Measurements from ENCODE around the gene PLK3. TPM values are rescaled to one million over a fixed set of nuclear protein-coding genes. Genes with fewer than 3 reads are reported as not detected.

Gene PLK3
- total and polyA plus RNA-seq, 9 of the 15 experiments (the other 6 are each of a cell fraction or from before 2014, with no cell fraction given) = 0.52 to 22.7 (median 11.0) TPM

- TF ChIP-seq, protein P1, sequence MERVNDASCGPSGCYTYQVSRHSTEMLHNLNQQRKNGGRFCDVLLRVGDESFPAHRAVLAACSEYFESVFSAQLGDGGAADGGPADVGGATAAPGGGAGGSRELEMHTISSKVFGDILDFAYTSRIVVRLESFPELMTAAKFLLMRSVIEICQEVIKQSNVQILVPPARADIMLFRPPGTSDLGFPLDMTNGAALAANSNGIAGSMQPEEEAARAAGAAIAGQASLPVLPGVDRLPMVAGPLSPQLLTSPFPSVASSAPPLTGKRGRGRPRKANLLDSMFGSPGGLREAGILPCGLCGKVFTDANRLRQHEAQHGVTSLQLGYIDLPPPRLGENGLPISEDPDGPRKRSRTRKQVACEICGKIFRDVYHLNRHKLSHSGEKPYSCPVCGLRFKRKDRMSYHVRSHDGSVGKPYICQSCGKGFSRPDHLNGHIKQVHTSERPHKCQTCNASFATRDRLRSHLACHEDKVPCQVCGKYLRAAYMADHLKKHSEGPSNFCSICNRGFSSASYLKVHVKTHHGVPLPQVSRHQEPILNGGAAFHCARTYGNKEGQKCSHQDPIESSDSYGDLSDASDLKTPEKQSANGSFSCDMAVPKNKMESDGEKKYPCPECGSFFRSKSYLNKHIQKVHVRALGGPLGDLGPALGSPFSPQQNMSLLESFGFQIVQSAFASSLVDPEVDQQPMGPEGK (CRISPR knock-in tag; IDR thresholded peaks at IDR 0.05; ENCODE audit: borderline replicate concordance) = no peak
- TF ChIP-seq ZBTB2 (IDR thresholded peaks at IDR 0.05) (peak; percentile 93), HDAC3 (IDR thresholded peaks at IDR 0.05; ENCODE audit: borderline replicate concordance, partially characterized antibody) (peak; percentile 53), ZBTB40 (IDR thresholded peaks at IDR 0.05) (peak; percentile 36; the same call in 1 of the 2 replicates), ZBTB40 (CRISPR knock-in tag; IDR thresholded peaks at IDR 0.05) (no peak), ZC3H11A (IDR thresholded peaks at IDR 0.05; ENCODE audit: low read depth, low read length) (no peak), PRMT5 (CRISPR knock-in tag; IDR thresholded peaks at IDR 0.05) (no peak), CBFB (CRISPR knock-in tag; IDR thresholded peaks at IDR 0.05) (peak; percentile 100), SOX6 (IDR thresholded peaks at IDR 0.05) (no peak; the same call in 1 of the 2 replicates), MTA3 (IDR thresholded peaks at IDR 0.05; ENCODE audit: borderline replicate concordance) (peak; percentile 97), CHCHD3 (CRISPR knock-in tag; IDR thresholded peaks at IDR 0.05) (peak; percentile 7), RB1 (IDR thresholded peaks at IDR 0.05; ENCODE audit: low read depth) (peak; percentile 96), PHF20 (IDR thresholded peaks at IDR 0.05; ENCODE audit: partially characterized antibody) (peak; percentile 91), FOXJ3 (CRISPR knock-in tag; IDR thresholded peaks at IDR 0.05) (no peak)
These were observed 24.9 kb upstream of the PLK3 start, which contains the start of gene RPS8 (continued) for GRCh38 chr1:44775078-44775929.
